SK-N-SH (cell line): ENCODE results near the gene MNX1. TPM values are rescaled to one million over a fixed set of nuclear protein-coding genes. Genes with fewer than 3 reads are reported as not detected.

Experiments used
- CTCF ChIA-PET: fragments of 300-600, 350-600 bp; formaldehyde crosslinking; extraction: SDS; loops from one replicate; lab custom pipeline; 2021; lab: Yijun Ruan, JAX
- POLR2A ChIA-PET: fragments of 350-600 bp; sonication (Branson Sonifier 250); formaldehyde crosslinking; extraction: SDS; loops from one replicate; lab custom pipeline; 2020; ENCODE audit warnings: antibody characterized with exemption, inconsistent platforms; lab: Yijun Ruan, JAX
- DNase-seq: peaks from one replicate; pipeline ENCODE4 v3.0.0; 2012
- H2AFZ ChIP-seq: fragments of 200-600 bp; sonication (generic); 2 replicates; pipeline ENCODE4 v1.8.1; 2016; ENCODE audit warnings: antibody characterized with exemption, mild to moderate bottlenecking, low read depth
- H3F3A ChIP-seq: fragments of 200-600 bp; sonication (generic); replicated peaks from 2 replicates; pipeline ENCODE3; 2016; ENCODE audit warnings: antibody characterized with exemption, mild to moderate bottlenecking; ENCODE audit not compliant: insufficient read depth
- H3K27ac ChIP-seq, 2 experiments: fragments of 200-500 bp in 1 of 2; fragments of 200-600 bp in 1 of 2; sonication (Bioruptor generic) in 1 of 2; sonication (generic), shearing (Covaris generic) in 1 of 2; 2 replicates each; pipeline versions ENCODE4 v1.5.1 to v1.6.1; 2014 to 2016; ENCODE audit warnings: low read depth in 2 of 2, inconsistent platforms in 1 of 2, low read length in 1 of 2, mild to moderate bottlenecking in 1 of 2, mixed read lengths in 1 of 2
- H3K27me3 ChIP-seq: fragments of 200-600 bp; sonication (generic), shearing (Covaris generic); 2 replicates; pipeline ENCODE4 v1.6.1; 2016; ENCODE audit warnings: mixed run types; ENCODE audit not compliant: insufficient read depth
- H3K36me3 ChIP-seq, 2 experiments: fragments of 200-500 bp in 1 of 2; fragments of 200-600 bp in 1 of 2; sonication (Bioruptor generic) in 1 of 2; sonication (generic) in 1 of 2; replicated peaks in 1 of 2; 2 replicates each; pipeline versions ENCODE3 to v1.5.1; 2014 to 2016; ENCODE audit warnings: low read length in 1 of 2, mild to moderate bottlenecking in 1 of 2; ENCODE audit not compliant: insufficient read depth in 2 of 2, control insufficient read depth in 1 of 2
- H3K4me1 ChIP-seq, 2 experiments: fragments of 200-500 bp in 1 of 2; fragments of 200-600 bp in 1 of 2; sonication (Bioruptor generic) in 1 of 2; sonication (generic), shearing (Covaris generic) in 1 of 2; 2 replicates each; pipeline versions ENCODE4 v1.5.1 to v1.6.1; 2014 to 2016; ENCODE audit warnings: low read depth in 1 of 2, low read length in 1 of 2, mixed run types in 1 of 2; ENCODE audit not compliant: insufficient read depth in 2 of 2, control insufficient read depth in 1 of 2
- H3K4me2 ChIP-seq: fragments of 200-600 bp; sonication (generic), shearing (Covaris generic); 2 replicates; pipeline ENCODE4 v1.6.1; 2017; ENCODE audit warnings: mixed run types
- H3K4me3 ChIP-seq, 2 experiments: fragments of 200-500 bp in 1 of 2; fragments of 200-600 bp in 1 of 2; sonication (Bioruptor generic) in 1 of 2; sonication (generic), shearing (Covaris generic) in 1 of 2; 2 replicates each; pipeline versions ENCODE4 v1.5.1 to v1.8.1; 2014 to 2016; ENCODE audit warnings: low read depth in 2 of 2, inconsistent platforms in 1 of 2, low read length in 1 of 2, mild to moderate bottlenecking in 1 of 2, mixed read lengths in 1 of 2, moderate library complexity in 1 of 2
- H3K79me2 ChIP-seq: fragments of 200-600 bp; sonication (generic); 2 replicates; pipeline ENCODE4 v1.8.1; 2017; ENCODE audit warnings: mild to moderate bottlenecking; ENCODE audit not compliant: insufficient read depth
- H3K9ac ChIP-seq: fragments of 200-600 bp; sonication (generic); 2 replicates; pipeline ENCODE4 v1.6.1; 2017; ENCODE audit warnings: mixed run types
- H3K9me2 ChIP-seq: fragments of 200-600 bp; sonication (generic); 2 replicates; pipeline ENCODE4 v1.6.1; 2017; ENCODE audit warnings: mixed run types
- H3K9me3 ChIP-seq: fragments of 200-600 bp; sonication (generic); 2 replicates; pipeline ENCODE4 v1.6.1; 2017; ENCODE audit warnings: mixed run types, mild to moderate bottlenecking, moderate library complexity
- H4K20me1 ChIP-seq: fragments of 200-600 bp; sonication (generic); 2 replicates; pipeline ENCODE4 v1.6.1; 2017; ENCODE audit warnings: mild to moderate bottlenecking, mixed run types; ENCODE audit not compliant: insufficient read depth
- EZH2phosphoT487 ChIP-seq: fragments of 200-600 bp; sonication (generic); IDR thresholded peaks from 2 replicates; pipeline ENCODE4 v1.6.1; 2017; ENCODE audit warnings: low read depth, mixed run types, mild to moderate bottlenecking, antibody characterized with exemption, moderate library complexity, borderline replicate concordance
- FOSL2 ChIP-seq: IDR thresholded peaks from 2 replicates; pipeline ENCODE4 v1.4.0; 2012; ENCODE audit warnings: low read depth, mild to moderate bottlenecking, moderate library complexity, borderline replicate concordance
- FOXJ3 ChIP-seq: sonication (generic); formaldehyde crosslinking; IDR thresholded peaks from 2 replicates; pipeline ENCODE4 v1.5.1; 2020; ENCODE audit warnings: mild to moderate bottlenecking, missing genetic modification reagents
- FOXM1 ChIP-seq: IDR thresholded peaks from 2 replicates; pipeline ENCODE4 v1.4.0; 2012; ENCODE audit warnings: low read depth, mild to moderate bottlenecking
- GABPA ChIP-seq: IDR thresholded peaks from 2 replicates; pipeline ENCODE4 v1.4.0; 2012; ENCODE audit warnings: low read depth, mild to moderate bottlenecking
- JUND ChIP-seq: IDR thresholded peaks from 2 replicates; pipeline ENCODE4 v1.4.0; 2012
- POLR2AphosphoS5 ChIP-seq: IDR thresholded peaks from 2 replicates; pipeline ENCODE4 v1.6.1; 2012; ENCODE audit warnings: low read depth, low read length
- RFX5 ChIP-seq: IDR thresholded peaks from 2 replicates; pipeline ENCODE4 v1.6.1; 2012; ENCODE audit warnings: mild to moderate bottlenecking, improper control_type of control experiment, low read length
- RXRA ChIP-seq: IDR thresholded peaks from 2 replicates; pipeline ENCODE4 v1.4.0; 2012; ENCODE audit warnings: low read depth, mild to moderate bottlenecking, borderline replicate concordance
- TCF12 ChIP-seq: IDR thresholded peaks from 2 replicates; pipeline ENCODE4 v1.4.0; 2012
- TEAD4 ChIP-seq: IDR thresholded peaks from 2 replicates; pipeline ENCODE4 v1.4.0; 2012; ENCODE audit warnings: mild to moderate bottlenecking, borderline replicate concordance; ENCODE audit not compliant: insufficient read depth
- WGBS: methylation state at CpG from one replicate; pipeline ENCODE4 v1.1.6; 2017; ENCODE audit warnings: low lambda C conversion rate; 5-methylcytosine and 5-hydroxymethylcytosine counted together
- polyA plus RNA-seq, 3 experiments: library from polyadenylated mRNA; depleted of rRNA; stranded (reverse); fragments of >200 nt; gene quantifications; 2 replicates each; pipeline ENCODE4 v1.2.3, GENCODE V29; 2012
- TF ChIP-seq, protein P1 (sequence below): IDR thresholded peaks from 2 replicates; pipeline ENCODE4 v1.6.1; 2012; ENCODE audit warnings: mild to moderate bottlenecking, low read depth, low read length, moderate library complexity
- TF ChIP-seq, protein P2 (sequence below): IDR thresholded peaks from 2 replicates; pipeline ENCODE4 v1.4.0; 2012; ENCODE audit warnings: low read depth
- TF ChIP-seq, protein P3 (sequence below): IDR thresholded peaks from 2 replicates; pipeline ENCODE4; 2012

Gene MNX1
- polyA plus RNA-seq, 1 of the 3 experiments (the other 2 are of a cell fraction): not detected

DNA sequence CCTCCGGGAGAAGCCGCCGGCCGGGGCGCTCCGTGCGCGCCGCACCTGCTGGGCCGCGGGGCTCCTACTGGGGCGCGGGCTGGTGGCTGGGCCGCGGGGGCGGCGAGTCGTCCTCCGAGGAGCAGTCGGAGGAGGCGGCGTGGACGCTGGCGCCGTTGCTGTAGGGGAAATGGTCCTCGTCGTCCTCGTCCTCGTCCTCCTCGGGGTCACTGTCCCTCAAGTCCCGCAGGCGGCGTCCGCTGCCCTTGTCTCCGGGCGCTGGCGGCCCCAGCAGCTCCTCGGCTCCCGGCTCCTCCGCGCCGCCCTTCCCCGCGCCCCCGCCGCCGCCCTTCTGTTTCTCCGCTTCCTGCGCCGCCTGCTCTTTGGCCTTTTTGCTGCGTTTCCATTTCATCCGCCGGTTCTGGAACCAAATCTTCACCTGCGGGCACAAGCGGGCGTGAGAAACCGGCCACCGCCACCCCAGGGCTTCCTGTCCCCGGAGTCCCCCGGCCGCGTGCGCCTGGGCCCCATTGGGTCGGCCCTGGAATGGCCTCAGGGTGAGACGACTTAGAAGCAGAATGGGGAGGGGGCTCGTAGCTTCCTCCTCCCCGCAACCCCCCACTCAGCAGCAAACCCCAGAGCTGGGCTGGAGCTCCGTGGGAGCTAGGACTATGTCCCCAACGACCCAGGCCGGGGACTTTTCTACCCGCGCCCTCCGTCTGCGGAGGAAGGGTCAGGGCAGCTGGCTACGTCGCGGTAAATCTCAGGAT, 4.8 kb downstream of the MNX1 start:
- Histone ChIP-seq H3K27me3 (peaks cover 96% of the 10 kb centered on the region), H3F3A (peaks cover 3% of the 10 kb centered on the region), H3K9ac (no peak overlapping the region), H4K20me1 (peaks cover 11% of the 10 kb centered on the region), H3K79me2 (no peaks in the 10 kb centered on the region), H3K4me2 (no peak overlapping the region), H3K36me3 (no peaks in the 10 kb centered on the region), H3K4me1 (peaks cover 10 to 15% of the 10 kb centered on the region in 2 experiments; a peak in 3 of 4 replicates), H3K9me2 (no peaks in the 10 kb centered on the region), H3K27ac (no peak overlapping the region), H3K9me3 (no peaks in the 10 kb centered on the region), H3K4me3 (no peak overlapping the region), H2AFZ (no peak overlapping the region)
- whole genome bisulfite sequencing: 25% methylated on average over 42 of the region's 77 CpGs
- POLR2A ChIA-PET: no interaction called here
- peak; percentile 90; the same call in 1 of the 2 replicates for TF ChIP-seq EZH2phosphoT487
- no peak for TF ChIP-seq GABPA
- CTCF ChIA-PET: interaction anchor here (0.9 to 2.7 kb wide), 5 partner anchors 9 to 268 kb away, joined by 3 to 9 read pairs (median 4); no protein-coding TSS in a partner anchor
- peak; percentile 61 for DNase-seq

DNA sequence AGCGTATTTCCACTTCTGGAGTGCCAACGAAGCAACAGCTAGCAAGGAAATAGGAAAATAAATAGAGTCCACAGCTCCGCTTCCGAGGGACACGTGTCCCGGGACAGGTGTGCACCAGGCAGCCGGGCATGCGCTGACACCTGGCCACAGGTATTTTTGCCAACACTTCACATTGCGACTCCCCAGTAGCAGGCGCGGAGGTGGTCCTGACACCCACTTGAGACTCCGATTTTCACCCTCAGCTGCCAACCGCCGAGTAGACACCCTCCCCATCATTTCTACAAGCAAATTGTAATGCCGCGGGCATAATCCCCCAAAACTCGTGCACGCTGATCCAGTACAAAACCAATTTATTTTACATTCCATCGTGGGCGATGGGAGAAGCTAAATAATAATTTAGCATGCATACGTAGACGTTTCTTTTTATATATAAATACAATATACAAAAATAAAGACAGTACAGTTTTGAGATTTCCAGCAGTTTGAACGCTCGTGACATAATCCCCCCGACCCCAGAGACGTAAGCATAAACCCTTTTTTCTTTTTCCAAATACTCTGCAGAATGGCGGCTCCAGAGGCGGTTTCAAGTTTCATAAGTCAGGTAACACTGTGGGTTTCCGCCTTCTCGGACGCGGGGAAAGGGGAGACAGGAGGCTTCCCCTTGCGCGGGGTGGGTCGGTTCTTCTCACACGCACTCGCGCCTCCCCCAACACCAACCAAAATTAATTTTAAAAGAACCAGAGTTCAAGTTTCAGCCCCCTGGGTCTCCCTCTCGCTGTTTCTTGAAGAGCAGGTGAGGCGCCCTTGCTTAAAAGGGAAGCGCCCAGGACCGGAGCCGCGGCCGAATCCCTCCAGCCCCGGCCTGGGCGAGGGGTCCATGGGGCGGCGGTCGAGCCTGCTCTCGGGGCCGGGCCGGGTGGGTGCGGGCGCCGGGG, 5.7 kb downstream of the MNX1 start:
- H3K4me2 ChIP-seq: peak overlapping the region; percentile 66; the same call in 1 of the 2 replicates

More for the DNA sequence above, 5.7 kb downstream of the MNX1 start:
- WGBS: 23% methylated on average over 45 of the region's 56 CpGs
- Histone ChIP-seq H3K4me3 (no peak overlapping the region), H2AFZ (no peak overlapping the region), H3K27me3 (peaks cover 96% of the 10 kb centered on the region), H3F3A (peaks cover 3% of the 10 kb centered on the region), H3K27ac (no peak overlapping the region), H3K9ac (no peak overlapping the region), H3K4me1 (peaks cover 10 to 15% of the 10 kb centered on the region in 2 experiments; a peak in 3 of 4 replicates), H3K9me2 (no peaks in the 10 kb centered on the region), H3K9me3 (no peaks in the 10 kb centered on the region), H3K79me2 (no peaks in the 10 kb centered on the region), H3K36me3 (no peaks in the 10 kb centered on the region), H4K20me1 (peaks cover 11% of the 10 kb centered on the region)
- no peak for TF ChIP-seq POLR2AphosphoS5
- no peak for TF ChIP-seq TCF12
- TF ChIP-seq JUND: no peak
- TF ChIP-seq FOXM1: no peak
- no peak for TF ChIP-seq GABPA
- TF ChIP-seq, protein P1, sequence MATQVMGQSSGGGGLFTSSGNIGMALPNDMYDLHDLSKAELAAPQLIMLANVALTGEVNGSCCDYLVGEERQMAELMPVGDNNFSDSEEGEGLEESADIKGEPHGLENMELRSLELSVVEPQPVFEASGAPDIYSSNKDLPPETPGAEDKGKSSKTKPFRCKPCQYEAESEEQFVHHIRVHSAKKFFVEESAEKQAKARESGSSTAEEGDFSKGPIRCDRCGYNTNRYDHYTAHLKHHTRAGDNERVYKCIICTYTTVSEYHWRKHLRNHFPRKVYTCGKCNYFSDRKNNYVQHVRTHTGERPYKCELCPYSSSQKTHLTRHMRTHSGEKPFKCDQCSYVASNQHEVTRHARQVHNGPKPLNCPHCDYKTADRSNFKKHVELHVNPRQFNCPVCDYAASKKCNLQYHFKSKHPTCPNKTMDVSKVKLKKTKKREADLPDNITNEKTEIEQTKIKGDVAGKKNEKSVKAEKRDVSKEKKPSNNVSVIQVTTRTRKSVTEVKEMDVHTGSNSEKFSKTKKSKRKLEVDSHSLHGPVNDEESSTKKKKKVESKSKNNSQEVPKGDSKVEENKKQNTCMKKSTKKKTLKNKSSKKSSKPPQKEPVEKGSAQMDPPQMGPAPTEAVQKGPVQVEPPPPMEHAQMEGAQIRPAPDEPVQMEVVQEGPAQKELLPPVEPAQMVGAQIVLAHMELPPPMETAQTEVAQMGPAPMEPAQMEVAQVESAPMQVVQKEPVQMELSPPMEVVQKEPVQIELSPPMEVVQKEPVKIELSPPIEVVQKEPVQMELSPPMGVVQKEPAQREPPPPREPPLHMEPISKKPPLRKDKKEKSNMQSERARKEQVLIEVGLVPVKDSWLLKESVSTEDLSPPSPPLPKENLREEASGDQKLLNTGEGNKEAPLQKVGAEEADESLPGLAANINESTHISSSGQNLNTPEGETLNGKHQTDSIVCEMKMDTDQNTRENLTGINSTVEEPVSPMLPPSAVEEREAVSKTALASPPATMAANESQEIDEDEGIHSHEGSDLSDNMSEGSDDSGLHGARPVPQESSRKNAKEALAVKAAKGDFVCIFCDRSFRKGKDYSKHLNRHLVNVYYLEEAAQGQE: no peak
- no peak for TF ChIP-seq RXRA
- TF ChIP-seq TEAD4: no peak
- no peak; the same call in 1 of the 2 replicates for TF ChIP-seq EZH2phosphoT487
- TF ChIP-seq, protein P2, sequence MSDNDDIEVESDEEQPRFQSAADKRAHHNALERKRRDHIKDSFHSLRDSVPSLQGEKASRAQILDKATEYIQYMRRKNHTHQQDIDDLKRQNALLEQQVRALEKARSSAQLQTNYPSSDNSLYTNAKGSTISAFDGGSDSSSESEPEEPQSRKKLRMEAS: no peak
- TF ChIP-seq RFX5: no peak
- no peak for TF ChIP-seq FOSL2
- no peak for TF ChIP-seq FOXJ3 (CRISPR knock-in tag)
- TF ChIP-seq, protein P3, sequence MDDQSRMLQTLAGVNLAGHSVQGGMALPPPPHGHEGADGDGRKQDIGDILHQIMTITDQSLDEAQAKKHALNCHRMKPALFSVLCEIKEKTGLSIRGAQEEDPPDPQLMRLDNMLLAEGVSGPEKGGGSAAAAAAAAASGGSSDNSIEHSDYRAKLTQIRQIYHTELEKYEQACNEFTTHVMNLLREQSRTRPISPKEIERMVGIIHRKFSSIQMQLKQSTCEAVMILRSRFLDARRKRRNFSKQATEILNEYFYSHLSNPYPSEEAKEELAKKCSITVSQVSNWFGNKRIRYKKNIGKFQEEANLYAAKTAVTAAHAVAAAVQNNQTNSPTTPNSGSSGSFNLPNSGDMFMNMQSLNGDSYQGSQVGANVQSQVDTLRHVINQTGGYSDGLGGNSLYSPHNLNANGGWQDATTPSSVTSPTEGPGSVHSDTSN: no peak
- ChIA-PET POLR2A (no interaction called here), CTCF (interaction anchor here (0.7 to 2.7 kb wide), 5 partner anchors 11 to 269 kb away, joined by 3 to 9 read pairs (median 4); no protein-coding TSS in a partner anchor)
- DNase-seq: peak; percentile 54
